Astrocyte of the hippocampus (primary cell): Measurements from ENCODE around the gene PLA2G10.
A peak's percentile ranks its signal among the peaks of the same experiment; 100 is the strongest.
"Not testable (repeated sequence)": the region's sequence is repeated elsewhere in the genome, so short reads cannot be mapped to it uniquely, and the experiment has no call there.

Experiments used
- DNase-seq: peaks from one replicate; pipeline ENCODE4 v3.0.0; 2011; ENCODE audit warnings: low read depth, low spot score

Gene PLA2G10, protein sequence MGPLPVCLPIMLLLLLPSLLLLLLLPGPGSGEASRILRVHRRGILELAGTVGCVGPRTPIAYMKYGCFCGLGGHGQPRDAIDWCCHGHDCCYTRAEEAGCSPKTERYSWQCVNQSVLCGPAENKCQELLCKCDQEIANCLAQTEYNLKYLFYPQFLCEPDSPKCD

DNA sequence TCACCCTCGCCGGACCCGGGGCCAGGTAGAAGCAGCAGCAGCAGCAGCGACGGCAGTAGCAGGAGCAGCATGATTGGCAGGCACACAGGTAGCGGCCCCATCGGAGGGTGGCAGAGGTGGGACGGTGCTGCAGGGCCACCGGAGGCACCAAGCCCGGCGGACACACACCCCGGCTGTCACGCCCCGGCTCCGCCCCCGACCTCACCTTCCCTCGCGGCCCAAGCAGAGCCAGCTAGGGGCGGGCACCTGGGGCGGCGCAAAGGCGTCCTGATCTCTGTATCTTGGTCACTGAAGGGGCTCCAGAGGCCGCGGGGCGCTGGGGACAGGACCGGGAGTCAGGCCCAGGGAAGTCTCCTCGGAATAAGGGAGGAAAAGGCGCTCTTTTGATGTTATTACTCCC is at the start of gene PLA2G10:
Gene PLA2G10, minus strand, starts transcription at position 180 of the 400 bp plus-strand sequence. Its CDS starts 79 bp downstream, at position 101.
- DNase-seq = not testable (repeated sequence)

- DNase-seq = not testable (repeated sequence)
Observed at GRCh38 chr16:14742273-14743128, 48.4 kb upstream of the PLA2G10 start, which contains the start of gene NPIPA2. Gene NPIPA2, plus strand, starts transcription at chr16:14742533. Its CDS starts 5,533 bp downstream, at chr16:14748066.

- not testable (repeated sequence) for DNase-seq
Observed at GRCh38 chr16:14741794-14742193, 47.7 kb upstream of the PLA2G10 start.

GRCh38 chr16:14740832-14741385 is 46.8 kb upstream of the PLA2G10 start:
- DNase-seq = not testable (repeated sequence)

- not testable (repeated sequence) for DNase-seq
Observed at GRCh38 chr16:14733233-14733632, 39.1 kb upstream of the PLA2G10 start.

GRCh38 chr16:14703156-14704011 is 9.3 kb upstream of the PLA2G10 start, which contains the start of gene NPIPA3:
Gene NPIPA3, plus strand, starts transcription at chr16:14703411. Its CDS starts 5,533 bp downstream, at chr16:14708944.
- DNase-seq = not testable (repeated sequence)

GRCh38 chr16:14702672-14703071 is 8.6 kb upstream of the PLA2G10 start:
- DNase-seq = not testable (repeated sequence)

- DNase-seq = not testable (repeated sequence)
Observed at GRCh38 chr16:14701859-14702258, 7.8 kb upstream of the PLA2G10 start.

DNA sequence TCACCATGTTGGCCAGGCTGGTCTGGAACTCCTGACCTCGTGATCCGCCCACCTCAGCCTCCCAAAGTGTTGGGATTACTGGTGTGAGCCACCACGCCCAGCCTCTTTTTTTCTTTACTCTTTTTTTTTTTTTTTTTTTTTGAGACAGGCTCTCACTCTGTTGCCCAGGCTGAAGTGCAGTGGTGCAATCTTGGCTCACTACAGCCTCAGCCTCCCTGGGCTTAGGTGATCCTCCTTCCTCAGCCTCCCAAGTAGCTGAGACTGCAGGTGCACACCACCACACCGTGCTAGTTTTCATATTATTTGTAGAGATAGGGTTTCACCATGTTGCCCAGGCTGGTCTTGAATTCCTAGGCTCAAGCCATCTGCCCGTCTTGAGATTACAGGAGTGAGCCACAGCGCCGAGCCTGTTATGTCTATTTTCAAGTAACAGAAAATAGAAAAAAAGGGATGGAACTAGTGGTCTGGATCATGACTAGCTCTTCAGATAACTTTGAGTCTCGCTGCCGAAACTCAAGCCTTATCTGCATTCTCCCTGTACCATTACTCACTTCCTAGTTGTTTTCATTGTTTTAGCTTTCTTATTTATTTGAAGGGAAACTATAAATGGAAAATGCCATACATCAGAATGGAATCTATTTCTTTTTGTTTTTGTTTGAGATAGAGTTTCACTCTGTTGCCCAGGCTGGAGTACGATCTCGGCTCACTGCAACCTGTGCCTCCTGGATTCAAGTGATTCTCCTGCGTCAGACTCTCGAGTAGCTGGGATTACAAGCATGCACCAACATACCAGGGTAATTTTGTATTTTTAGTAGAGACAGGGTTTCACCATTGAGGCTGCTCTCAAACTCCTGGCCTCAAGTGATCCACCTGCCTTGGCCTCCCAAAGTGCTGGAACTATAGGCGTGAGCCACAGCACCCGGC is 8.0 kb downstream of the PLA2G10 start:
- DNase-seq = peak; percentile 12

- no peak for DNase-seq
Observed at GRCh38 chr16:14682121-14682520, 12.0 kb downstream of the PLA2G10 start.

DNA sequence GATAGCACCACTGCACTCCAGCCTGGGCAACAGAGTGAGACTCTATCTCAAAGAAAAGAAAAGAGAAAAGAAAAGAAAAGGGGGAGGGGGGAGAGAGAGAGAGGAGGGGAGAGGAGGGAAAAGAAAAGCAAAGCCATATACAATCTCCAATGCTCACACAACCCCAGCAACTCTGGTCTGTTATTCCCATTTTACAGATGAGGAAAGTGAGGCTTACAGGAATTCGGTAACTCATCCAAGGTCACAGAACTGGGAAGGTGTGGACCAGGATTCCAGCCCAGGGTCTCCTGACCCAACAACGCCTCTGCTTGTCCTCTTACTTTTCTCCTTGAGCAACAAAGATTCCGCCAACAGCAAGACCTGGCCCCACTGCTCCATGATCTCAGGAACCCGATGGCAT is 13.0 kb downstream of the PLA2G10 start:
- no peak for DNase-seq

DNA sequence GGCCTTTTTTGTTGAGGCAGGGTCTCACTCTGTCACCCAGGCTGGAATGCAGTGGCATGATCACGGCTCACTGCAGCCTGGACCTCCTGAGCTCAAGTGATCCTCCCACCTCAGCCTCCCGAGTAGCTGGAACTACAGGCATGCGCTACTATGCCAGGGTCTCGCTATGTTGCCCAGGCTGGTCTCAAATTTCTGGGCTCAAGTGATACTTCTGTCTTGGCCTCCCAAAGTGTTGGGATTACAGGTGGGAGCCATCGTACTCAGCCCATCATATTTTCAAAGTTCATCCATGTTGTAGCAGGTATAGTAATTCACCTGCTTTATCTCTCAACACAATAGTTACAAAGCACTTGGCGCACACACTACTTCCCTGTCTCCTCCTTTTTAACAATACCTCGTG is 13.7 kb downstream of the PLA2G10 start:
- not testable (repeated sequence) for DNase-seq

DNA sequence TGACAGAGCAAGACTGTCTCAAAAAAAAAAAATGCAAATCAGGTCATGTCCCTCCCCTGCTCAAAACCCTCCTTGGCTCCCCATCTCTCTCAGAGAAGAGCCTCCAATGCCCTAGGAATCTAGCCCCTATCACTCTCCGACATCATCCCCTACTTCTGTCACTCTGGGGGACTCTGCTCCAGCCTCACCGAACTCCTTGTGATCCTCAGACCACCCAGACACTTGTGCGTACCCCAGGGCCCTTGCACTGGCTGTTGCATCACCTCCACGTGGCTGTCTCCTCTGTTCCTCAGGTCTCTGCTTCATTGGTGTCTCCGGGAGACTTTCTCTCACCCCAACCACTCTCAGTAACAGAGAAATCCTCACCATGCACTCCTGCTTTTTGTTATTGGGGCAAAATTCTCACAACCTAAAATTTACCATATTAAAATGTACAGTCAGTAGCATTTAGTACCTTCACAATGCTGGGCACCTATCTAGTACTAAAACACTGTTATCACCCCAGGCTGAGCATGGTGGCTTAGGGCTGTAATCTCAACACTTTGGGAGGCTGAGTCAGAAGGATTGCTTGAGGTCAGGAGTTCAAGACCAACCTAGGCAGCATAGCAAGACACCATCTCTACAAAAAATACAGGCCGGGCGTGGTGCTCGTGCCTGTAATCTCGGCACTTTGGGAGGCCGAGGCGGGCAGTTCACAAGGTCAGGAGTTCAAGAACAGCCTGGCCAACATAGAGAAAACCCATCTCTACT is 15.2 kb downstream of the PLA2G10 start:
- DNase-seq = no peak

GRCh38 chr16:14677627-14678026 is 16.5 kb downstream of the PLA2G10 start:
- DNase-seq = no peak

GRCh38 chr16:14676633-14677032 is 17.5 kb downstream of the PLA2G10 start:
- no peak for DNase-seq

- DNase-seq = no peak
Observed at GRCh38 chr16:14672403-14672971, 21.6 kb downstream of the PLA2G10 start.

- no peak for DNase-seq
Observed at GRCh38 chr16:14669776-14670175, 24.3 kb downstream of the PLA2G10 start.

- DNase-seq = no peak
Observed at GRCh38 chr16:14668556-14669223, 25.4 kb downstream of the PLA2G10 start.
